HCT116 (cell line): ENCODE measurements around the gene GABBR2. TPM values are rescaled to one million over a fixed set of nuclear protein-coding genes. Genes with fewer than 3 reads are reported as not detected.

Source experiments
- ATAC-seq: fragments of 200-7000 bp; cut with Tn5 transposase; 2 replicates; pipeline ENCODE4 v1.9.1; 2020; ENCODE audit warnings: mild to moderate bottlenecking, moderate library complexity
- BruUV-seq: library from RNA; stranded (reverse); fragments of 400-500 nt; replicated peaks from 2 replicates; lab custom pipeline; 2021; lab: Mats Ljungman, UMichigan
- CTCF ChIA-PET: fragments of 300-600 bp; sonication (Branson Sonifier 250); formaldehyde crosslinking; loops from one replicate; lab custom pipeline; 2021; ENCODE audit warnings: antibody characterized with exemption; lab: Charles Lee
- POLR2A ChIA-PET: fragments of 300-600, 350-600 bp; sonication (Branson Sonifier 250); formaldehyde crosslinking; loops from one replicate; lab custom pipeline; 2021; ENCODE audit warnings: antibody characterized with exemption; lab: Charles Lee
- RAD21 ChIA-PET, 2 experiments: fragments of 300-600 bp; sonication (Branson Sonifier 250); formaldehyde crosslinking; loops; one replicate each; lab custom pipeline; 2023; ENCODE audit warnings: low total read pairs in 2 of 2; ENCODE audit not compliant: uncharacterized antibody in 2 of 2, unreplicated experiment in 2 of 2, low non-redundant PET in 1 of 2; lab: Charles Lee
- DNase-seq: peaks from one replicate; pipeline ENCODE4 v3.0.0-alpha.2; 2010; ENCODE audit warnings: low read depth, low spot score
- H2AFZ ChIP-seq: fragments of 200-600 bp; shearing (Covaris generic), sonication (generic); 2 replicates; pipeline ENCODE4 v1.6.1; 2017; ENCODE audit warnings: low read depth, mixed run types, mixed read lengths, antibody characterized with exemption, low read length; ENCODE audit not compliant: poor library complexity, severe bottlenecking
- H3K27ac ChIP-seq: 2 replicates; pipeline ENCODE4 v1.5.1; 2012; ENCODE audit warnings: low read depth, low read length
- H3K27me3 ChIP-seq: fragments of 200-600 bp; sonication (generic); 2 replicates; pipeline ENCODE4 v1.6.1; 2016; ENCODE audit warnings: mixed run types, low read length, mixed read lengths; ENCODE audit not compliant: insufficient read depth
- H3K36me3 ChIP-seq, 2 experiments: fragments of 200-500 bp in 1 of 2; fragments of 200-600 bp in 1 of 2; sonication (Bioruptor generic) in 1 of 2; sonication (generic) in 1 of 2; 2 replicates each; pipeline versions ENCODE4 v1.5.1 to v1.6.1; 2014 to 2016; ENCODE audit warnings: low read length in 2 of 2, inconsistent platforms in 1 of 2, mixed read lengths in 1 of 2, mixed run types in 1 of 2; ENCODE audit not compliant: insufficient read depth in 2 of 2, control insufficient read depth in 1 of 2
- H3K4me1 ChIP-seq, 2 experiments: fragments of 200-600 bp in 1 of 2; sonication (generic) in 1 of 2; 2 replicates each; pipeline versions ENCODE4 v1.5.1 to v1.6.1; 2012 to 2017; ENCODE audit warnings: low read length in 2 of 2, inconsistent platforms in 1 of 2, mild to moderate bottlenecking in 1 of 2, mixed read lengths in 1 of 2, mixed run types in 1 of 2, moderate library complexity in 1 of 2; ENCODE audit not compliant: insufficient read depth in 2 of 2, control insufficient read depth in 1 of 2
- H3K4me2 ChIP-seq: fragments of 200-600 bp; sonication (generic); 2 replicates; pipeline ENCODE4 v1.6.1; 2017; ENCODE audit warnings: mixed run types, low read length, mixed read lengths
- H3K4me3 ChIP-seq, 2 experiments: fragments of 200-600 bp in 1 of 2; sonication (generic) in 1 of 2; replicated peaks in 1 of 2; 2 replicates each; pipeline ENCODE4 v1.5.1; 2011 to 2016; ENCODE audit warnings: low read length in 2 of 2, control low read depth in 1 of 2, low read depth in 1 of 2, mild to moderate bottlenecking in 1 of 2, mixed read lengths in 1 of 2, mixed run types in 1 of 2
- H3K79me2 ChIP-seq: fragments of 200-600 bp; sonication (generic); 2 replicates; pipeline ENCODE4 v1.6.1; 2017; ENCODE audit warnings: mild to moderate bottlenecking, mixed run types, low read length, moderate library complexity, mixed read lengths; ENCODE audit not compliant: insufficient read depth
- H3K9ac ChIP-seq: fragments of 200-600 bp; sonication (generic); 2 replicates; pipeline ENCODE4 v1.6.1; 2016; ENCODE audit warnings: low read length, mixed read lengths
- H3K9me2 ChIP-seq: fragments of 200-600 bp; sonication (generic), shearing (Covaris generic); 2 replicates; pipeline ENCODE4 v1.6.1; 2017; ENCODE audit warnings: mixed run types, mild to moderate bottlenecking, moderate library complexity; ENCODE audit not compliant: insufficient read depth
- H3K9me3 ChIP-seq, 2 experiments: fragments of 200-500 bp in 1 of 2; fragments of 200-600 bp in 1 of 2; sonication (Bioruptor generic) in 1 of 2; sonication (generic) in 1 of 2; 2 replicates each; pipeline ENCODE4 v1.6.1; 2014 to 2017; ENCODE audit warnings: low read length in 2 of 2, mixed read lengths in 2 of 2, inconsistent platforms in 1 of 2, low read depth in 1 of 2, mild to moderate bottlenecking in 1 of 2, mixed run types in 1 of 2, moderate library complexity in 1 of 2; ENCODE audit not compliant: control insufficient read depth in 1 of 2, insufficient read depth in 1 of 2
- H4K20me1 ChIP-seq: fragments of 200-600 bp; sonication (generic), shearing (Covaris generic); 2 replicates; pipeline ENCODE4 v1.6.1; 2017; ENCODE audit warnings: mixed run types, mild to moderate bottlenecking, moderate library complexity; ENCODE audit not compliant: insufficient read depth
- ATF3 ChIP-seq: IDR thresholded peaks from 2 replicates; pipeline ENCODE4 v1.6.1; 2012
- CBX3 ChIP-seq: IDR thresholded peaks from 2 replicates; pipeline ENCODE4 v1.6.1; 2012; ENCODE audit warnings: low read depth
- CEBPB ChIP-seq: IDR thresholded peaks from 2 replicates; pipeline ENCODE4 v1.6.1; 2012; ENCODE audit warnings: low read depth
- EGR1 ChIP-seq: IDR thresholded peaks from 2 replicates; pipeline ENCODE4 v1.6.1; 2012; ENCODE audit warnings: low read depth
- ELF1 ChIP-seq: IDR thresholded peaks from 2 replicates; pipeline ENCODE4 v1.6.1; 2012; ENCODE audit warnings: low read depth, borderline replicate concordance
- EZH2 ChIP-seq: fragments of 200-600 bp; sonication (generic); IDR thresholded peaks from 2 replicates; pipeline ENCODE4 v1.6.1; 2017; ENCODE audit warnings: antibody characterized with exemption, mixed run types
- EZH2phosphoT487 ChIP-seq: fragments of 200-600 bp; IDR thresholded peaks from 2 replicates; pipeline ENCODE4 v1.6.1; 2018; ENCODE audit warnings: antibody characterized with exemption, borderline replicate concordance
- FOSL1 ChIP-seq: IDR thresholded peaks from 2 replicates; pipeline ENCODE4 v1.6.1; 2012; ENCODE audit warnings: low read depth
- MAX ChIP-seq: IDR thresholded peaks from 2 replicates; pipeline ENCODE4 v1.6.1; 2012
- POLR2A ChIP-seq: IDR thresholded peaks from 2 replicates; pipeline ENCODE4 v1.7.0; 2011; ENCODE audit warnings: borderline replicate concordance; ENCODE audit not compliant: insufficient read depth, insufficient read length; ENCODE audit errors: extremely low read depth
- RAD21 ChIP-seq: IDR thresholded peaks from 2 replicates; pipeline ENCODE4 v1.6.1; 2012; ENCODE audit warnings: low read depth, mild to moderate bottlenecking
- SIN3A ChIP-seq: IDR thresholded peaks from 2 replicates; pipeline ENCODE4 v1.6.1; 2012; ENCODE audit warnings: low read depth
- SP1 ChIP-seq: IDR thresholded peaks from 2 replicates; pipeline ENCODE4 v1.6.1; 2012; ENCODE audit warnings: low read depth
- ZBTB33 ChIP-seq: IDR thresholded peaks from 2 replicates; pipeline ENCODE4 v1.6.1; 2011; ENCODE audit warnings: mild to moderate bottlenecking, low read length, moderate library complexity; ENCODE audit not compliant: insufficient replicate concordance; ENCODE audit errors: extremely low read depth
- ZFX ChIP-seq: fragments of 450-650 bp; IDR thresholded peaks from 2 replicates; pipeline ENCODE4 v1.6.1; 2017
- ZNF274 ChIP-seq: fragments of 200-500 bp; sonication (Bioruptor generic); IDR thresholded peaks from 2 replicates; pipeline ENCODE4 v1.6.1; 2014; ENCODE audit warnings: mild to moderate bottlenecking, low read depth, low read length, inconsistent platforms
- intact Hi-C: fragments of 100-400 bp; cut with micrococcal nuclease; formaldehyde crosslinking; loops from 2 replicates; pipeline ENCODE4 v1.10.0; 2022
- total RNA-seq: library from RNA; stranded (reverse); gene quantifications from one replicate; pipeline ENCODE4 v1.2.1, GENCODE V29; 2021; ENCODE audit not compliant: unreplicated experiment

GABBR2 gene
- total RNA-seq, 1 experiment from 2014 or later = 0.15 TPM

- TF ChIP-seq ZBTB33 (no peak), RAD21 (no peak)
Observed at GRCh38 chr9:98369471-98369870, 339.3 kb downstream of the GABBR2 start (continued).

DNA sequence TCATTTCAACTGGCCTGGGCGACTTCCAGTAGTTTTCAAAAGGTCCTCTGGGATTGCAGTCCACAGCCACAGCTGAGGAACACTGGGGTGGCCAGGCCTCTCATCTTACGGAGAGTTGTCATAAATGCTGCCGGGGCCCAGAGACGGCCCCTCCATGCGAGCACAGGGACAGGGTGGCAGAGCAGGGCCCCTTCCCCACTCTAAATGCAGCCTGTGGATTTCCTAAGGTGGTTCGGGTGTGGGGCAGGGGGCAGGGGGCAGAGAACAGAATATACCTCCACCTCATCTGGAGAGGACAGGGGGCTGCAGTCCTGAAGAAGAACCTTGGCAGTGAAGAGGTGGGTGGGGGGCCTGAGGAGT is 339.7 kb downstream of the GABBR2 start:
- no TSS peak for BruUV-seq
- CTCF ChIA-PET = no interaction called here
- DNase-seq = no peak
- Histone ChIP-seq H3K27me3 (no peaks in the 10 kb centered on the region), H3K4me3 (no peak overlapping the region), H3K4me1 (no peaks in the 10 kb centered on the region), H4K20me1 (no peaks in the 10 kb centered on the region), H3K9ac (no peak overlapping the region), H3K27ac (no peak overlapping the region), H3K4me2 (no peak overlapping the region), H3K79me2 (no peaks in the 10 kb centered on the region), H3K36me3 (no peaks in the 10 kb centered on the region), H3K9me2 (no peaks in the 10 kb centered on the region), H3K9me3 (peaks cover 11 to 16% of the 10 kb centered on the region in 2 experiments; a peak in 3 of 4 replicates), H2AFZ (no peak overlapping the region)
- no peak for ATAC-seq
- RAD21 ChIA-PET = no interaction called here
- POLR2A ChIA-PET = no interaction called here
- TF ChIP-seq SIN3A (no peak), CBX3 (no peak), EZH2phosphoT487 (no peak), FOSL1 (no peak), EGR1 (no peak), SP1 (no peak), ZNF274 (no peak), ATF3 (no peak), POLR2A (no peak), MAX (no peak), ELF1 (no peak), EZH2 (no peak), ZFX (no peak), CEBPB (no peak)
- intact Hi-C loops = no loop called here
